ENCODE measurements around the gene ABHD16A. TPM values are rescaled to one million over a fixed set of nuclear protein-coding genes. Genes with fewer than 3 reads are reported as not detected.

The ABHD16A gene
- total and polyA plus RNA-seq, 2 of the 13 experiments (the other 11 are each of a cell fraction or from before 2014, with no cell fraction given) = 43.5 to 45.4 TPM

DNA sequence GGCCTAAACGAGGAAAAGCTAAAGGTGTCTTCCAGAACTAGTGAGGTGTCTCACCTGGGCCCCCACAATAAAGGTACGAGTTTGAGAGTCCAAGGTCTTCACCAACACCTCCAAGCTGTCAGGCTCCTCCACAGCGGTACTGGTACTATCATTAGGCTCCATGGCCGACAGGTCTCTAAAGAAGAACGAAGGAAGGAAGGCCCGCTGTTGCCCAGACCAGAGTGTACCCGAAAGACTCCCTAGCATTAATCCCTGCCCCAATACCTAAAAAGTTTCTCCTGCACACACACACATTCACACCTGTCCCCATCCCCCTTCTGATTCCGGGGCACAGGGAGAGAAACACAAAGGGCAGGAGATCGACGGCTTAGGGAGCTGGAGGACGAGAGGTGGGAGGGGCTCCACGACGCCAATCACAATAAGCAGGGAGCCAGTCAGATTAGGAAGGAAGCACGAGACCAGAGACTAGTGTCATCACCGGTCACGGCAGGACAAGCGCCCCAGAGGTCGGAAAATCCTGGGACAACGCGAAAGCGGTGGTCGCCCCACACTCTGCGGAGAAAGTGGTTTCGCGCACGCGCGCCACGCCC, 51.4 kb downstream of the ABHD16A start (continued):
- TF ChIP-seq, protein P1, sequence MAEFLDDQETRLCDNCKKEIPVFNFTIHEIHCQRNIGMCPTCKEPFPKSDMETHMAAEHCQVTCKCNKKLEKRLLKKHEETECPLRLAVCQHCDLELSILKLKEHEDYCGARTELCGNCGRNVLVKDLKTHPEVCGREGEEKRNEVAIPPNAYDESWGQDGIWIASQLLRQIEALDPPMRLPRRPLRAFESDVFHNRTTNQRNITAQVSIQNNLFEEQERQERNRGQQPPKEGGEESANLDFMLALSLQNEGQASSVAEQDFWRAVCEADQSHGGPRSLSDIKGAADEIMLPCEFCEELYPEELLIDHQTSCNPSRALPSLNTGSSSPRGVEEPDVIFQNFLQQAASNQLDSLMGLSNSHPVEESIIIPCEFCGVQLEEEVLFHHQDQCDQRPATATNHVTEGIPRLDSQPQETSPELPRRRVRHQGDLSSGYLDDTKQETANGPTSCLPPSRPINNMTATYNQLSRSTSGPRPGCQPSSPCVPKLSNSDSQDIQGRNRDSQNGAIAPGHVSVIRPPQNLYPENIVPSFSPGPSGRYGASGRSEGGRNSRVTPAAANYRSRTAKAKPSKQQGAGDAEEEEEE (CRISPR knock-in tag; IDR thresholded peaks at IDR 0.05; ENCODE audit: borderline replicate concordance) = peak; percentile 76; the same call in 1 of the 2 replicates
- TF ChIP-seq MYC (CRISPR knock-in tag; IDR thresholded peaks at IDR 0.05; ENCODE audit: borderline replicate concordance) = 0 out of 2 replicates have a peak, but pooled peaks have one; percentile 16
- TF ChIP-seq ZNF790 (CRISPR knock-in tag; IDR thresholded peaks at IDR 0.05; ENCODE audit: borderline replicate concordance) = 0 out of 2 replicates have a peak, but pooled peaks have one; percentile 62
- TF ChIP-seq LCORL (IDR thresholded peaks at IDR 0.05) = no peak
- TF ChIP-seq LCORL (CRISPR knock-in tag; IDR thresholded peaks at IDR 0.05) = peak; percentile 75; the same call in 1 of the 2 replicates
- peak; percentile 78; the same call in 1 of the 2 replicates for TF ChIP-seq ARID2 (CRISPR knock-in tag; IDR thresholded peaks at IDR 0.05; ENCODE audit: borderline replicate concordance)
- TF ChIP-seq ZFP41 (CRISPR knock-in tag; IDR thresholded peaks at IDR 0.05; ENCODE audit: borderline replicate concordance) = peak; percentile 79
- no peak for TF ChIP-seq ZEB1 (IDR thresholded peaks at IDR 0.05; ENCODE audit: insufficient replicate concordance, low read depth)
- no peak; the same call in 1 of the 2 replicates for TF ChIP-seq CCDC6 (CRISPR knock-in tag; IDR thresholded peaks at IDR 0.05)
- no peak for TF ChIP-seq SP1 (IDR thresholded peaks at IDR 0.05)
- TF ChIP-seq SP1 (CRISPR knock-in tag; IDR thresholded peaks at IDR 0.05) = 0 out of 2 replicates have a peak, but pooled peaks have one; percentile 42
- TF ChIP-seq KLF12 (CRISPR knock-in tag; IDR thresholded peaks at IDR 0.05; ENCODE audit: borderline replicate concordance) = no peak
- 0 out of 2 replicates have a peak, but pooled peaks have one; percentile 63 for TF ChIP-seq WIZ (CRISPR knock-in tag; IDR thresholded peaks at IDR 0.05)
- TF ChIP-seq ZNF710 (CRISPR knock-in tag; IDR thresholded peaks at IDR 0.05; ENCODE audit: borderline replicate concordance) = peak; percentile 26; the same call in 1 of the 2 replicates
- peak; percentile 70; the same call in 1 of the 2 replicates for TF ChIP-seq TGIF2 (CRISPR knock-in tag; IDR thresholded peaks at IDR 0.05)
- peak; percentile 79; the same call in 1 of the 2 replicates for TF ChIP-seq FOXC1 (CRISPR knock-in tag; IDR thresholded peaks at IDR 0.05; ENCODE audit: borderline replicate concordance)
- TF ChIP-seq SP140L (CRISPR knock-in tag; IDR thresholded peaks at IDR 0.05; ENCODE audit: borderline replicate concordance) = 0 out of 2 replicates have a peak, but pooled peaks have one; percentile 15
- peak; percentile 29; the same call in 1 of the 2 replicates for TF ChIP-seq CEBPB (IDR thresholded peaks at IDR 0.05; ENCODE audit: borderline replicate concordance, low read depth, low read length)
- TF ChIP-seq ZNF557 (CRISPR knock-in tag; IDR thresholded peaks at IDR 0.05) = no peak
- 0 out of 2 replicates have a peak, but pooled peaks have one; percentile 64 for TF ChIP-seq BORCS8-MEF2B (CRISPR knock-in tag; IDR thresholded peaks at IDR 0.05)
- 0 out of 2 replicates have a peak, but pooled peaks have one; percentile 1 for TF ChIP-seq ERF (CRISPR knock-in tag; IDR thresholded peaks at IDR 0.05)
- TF ChIP-seq ZNF709 (CRISPR knock-in tag; IDR thresholded peaks at IDR 0.05) = 0 out of 2 replicates have a peak, but pooled peaks have one; percentile 22
- 0 out of 2 replicates have a peak, but pooled peaks have one; percentile 3 for TF ChIP-seq ESRRA (CRISPR knock-in tag; IDR thresholded peaks at IDR 0.05; ENCODE audit: low read depth)
- 0 out of 2 replicates have a peak, but pooled peaks have one; percentile 39 for TF ChIP-seq BRD4 (CRISPR knock-in tag; IDR thresholded peaks at IDR 0.05)
- TF ChIP-seq NFYB (CRISPR knock-in tag; IDR thresholded peaks at IDR 0.05) = peak; percentile 59
- TF ChIP-seq HNRNPL (IDR thresholded peaks at IDR 0.05; ENCODE audit: low read depth, low read length) = no peak
- TF ChIP-seq, protein P2, sequence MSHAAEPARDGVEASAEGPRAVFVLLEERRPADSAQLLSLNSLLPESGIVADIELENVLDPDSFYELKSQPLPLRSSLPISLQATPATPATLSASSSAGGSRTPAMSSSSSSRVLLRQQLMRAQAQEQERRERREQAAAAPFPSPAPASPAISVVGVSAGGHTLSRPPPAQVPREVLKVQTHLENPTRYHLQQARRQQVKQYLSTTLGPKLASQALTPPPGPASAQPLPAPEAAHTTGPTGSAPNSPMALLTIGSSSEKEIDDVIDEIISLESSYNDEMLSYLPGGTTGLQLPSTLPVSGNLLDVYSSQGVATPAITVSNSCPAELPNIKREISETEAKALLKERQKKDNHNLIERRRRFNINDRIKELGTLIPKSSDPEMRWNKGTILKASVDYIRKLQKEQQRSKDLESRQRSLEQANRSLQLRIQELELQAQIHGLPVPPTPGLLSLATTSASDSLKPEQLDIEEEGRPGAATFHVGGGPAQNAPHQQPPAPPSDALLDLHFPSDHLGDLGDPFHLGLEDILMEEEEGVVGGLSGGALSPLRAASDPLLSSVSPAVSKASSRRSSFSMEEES (CRISPR knock-in tag; IDR thresholded peaks at IDR 0.05) = peak; percentile 72
